Measurements from ENCODE around the gene USO1.
"Not testable (repeated sequence)": the region's sequence is repeated elsewhere in the genome, so short reads cannot be mapped to it uniquely, and the experiment has no call there.

Gene USO1

DNA sequence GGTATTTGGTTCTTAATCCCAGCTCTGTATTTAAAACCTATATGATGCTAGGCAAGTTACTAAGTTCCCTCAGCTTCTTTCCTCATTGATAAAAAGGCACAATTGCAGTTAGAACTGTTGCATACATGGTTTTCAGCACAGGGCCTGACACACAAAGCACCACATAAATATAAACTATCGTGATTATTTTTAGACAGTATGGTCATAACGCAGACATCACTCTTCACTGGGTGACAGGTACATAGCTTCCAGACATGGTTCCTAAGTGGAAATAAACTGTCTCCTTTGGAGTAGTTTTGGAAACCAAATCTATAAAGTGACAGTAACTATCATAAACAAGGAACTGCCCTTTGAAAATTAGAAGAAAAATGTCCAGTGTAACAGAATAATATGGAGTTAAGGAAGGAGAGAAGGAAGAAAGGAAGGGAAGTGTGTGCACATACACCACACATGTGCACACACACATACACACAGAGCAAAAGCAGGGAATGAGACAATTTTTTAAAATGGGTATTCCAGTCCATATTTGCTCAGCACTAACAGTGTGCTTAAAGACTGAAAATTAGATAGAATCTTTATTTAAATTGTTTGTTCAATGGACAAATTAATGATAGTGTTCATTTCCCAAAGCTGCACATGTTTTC lies 38.7 kb upstream of the USO1 start:
- no peak overlapping the region for H3K27ac ChIP-seq (ENCODE audit: low read length)
- DNase-seq (no peak), ATAC-seq (ENCODE audit: insufficient read depth, low read depth) (no peak)
- H2AFZ ChIP-seq (ENCODE audit: low read depth, low read length): no peak overlapping the region
- H3K9ac ChIP-seq (ENCODE audit: low read depth, low read length): no peak overlapping the region
- peaks cover 2% of the 10 kb centered on the region for H3K9me3 ChIP-seq (ENCODE audit: insufficient read depth, low read length, severe bottlenecking)
- H3K4me3 ChIP-seq (ENCODE audit: low read depth in 1 of 2, low read length in 2 of 2): no peak overlapping the region
- no peaks in the 10 kb centered on the region for H3K36me3 ChIP-seq (ENCODE audit: insufficient read depth, low read length)
- H3K4me1 ChIP-seq (ENCODE audit: insufficient read depth, low read length): peaks cover 22% of the 10 kb centered on the region
- H3K27me3 ChIP-seq (ENCODE audit: insufficient read depth, low read length, poor library complexity): no peaks in the 10 kb centered on the region
- no peak overlapping the region for H3K4me2 ChIP-seq (ENCODE audit: insufficient read depth, low read length)
- H4K20me1 ChIP-seq (ENCODE audit: insufficient read depth, low read length): no peaks in the 10 kb centered on the region
- TF ChIP-seq, protein P1, sequence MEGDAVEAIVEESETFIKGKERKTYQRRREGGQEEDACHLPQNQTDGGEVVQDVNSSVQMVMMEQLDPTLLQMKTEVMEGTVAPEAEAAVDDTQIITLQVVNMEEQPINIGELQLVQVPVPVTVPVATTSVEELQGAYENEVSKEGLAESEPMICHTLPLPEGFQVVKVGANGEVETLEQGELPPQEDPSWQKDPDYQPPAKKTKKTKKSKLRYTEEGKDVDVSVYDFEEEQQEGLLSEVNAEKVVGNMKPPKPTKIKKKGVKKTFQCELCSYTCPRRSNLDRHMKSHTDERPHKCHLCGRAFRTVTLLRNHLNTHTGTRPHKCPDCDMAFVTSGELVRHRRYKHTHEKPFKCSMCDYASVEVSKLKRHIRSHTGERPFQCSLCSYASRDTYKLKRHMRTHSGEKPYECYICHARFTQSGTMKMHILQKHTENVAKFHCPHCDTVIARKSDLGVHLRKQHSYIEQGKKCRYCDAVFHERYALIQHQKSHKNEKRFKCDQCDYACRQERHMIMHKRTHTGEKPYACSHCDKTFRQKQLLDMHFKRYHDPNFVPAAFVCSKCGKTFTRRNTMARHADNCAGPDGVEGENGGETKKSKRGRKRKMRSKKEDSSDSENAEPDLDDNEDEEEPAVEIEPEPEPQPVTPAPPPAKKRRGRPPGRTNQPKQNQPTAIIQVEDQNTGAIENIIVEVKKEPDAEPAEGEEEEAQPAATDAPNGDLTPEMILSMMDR (IDR thresholded peaks at IDR 0.05; ENCODE audit: borderline replicate concordance, extremely low read depth, low read length, poor library complexity, severe bottlenecking): no peak
- TF ChIP-seq EZH2 (IDR thresholded peaks at IDR 0.05; ENCODE audit: borderline replicate concordance, low read depth, low read length, severe bottlenecking): no peak
- H3K79me2 ChIP-seq (ENCODE audit: insufficient read depth, low read length): no peaks in the 10 kb centered on the region

DNA sequence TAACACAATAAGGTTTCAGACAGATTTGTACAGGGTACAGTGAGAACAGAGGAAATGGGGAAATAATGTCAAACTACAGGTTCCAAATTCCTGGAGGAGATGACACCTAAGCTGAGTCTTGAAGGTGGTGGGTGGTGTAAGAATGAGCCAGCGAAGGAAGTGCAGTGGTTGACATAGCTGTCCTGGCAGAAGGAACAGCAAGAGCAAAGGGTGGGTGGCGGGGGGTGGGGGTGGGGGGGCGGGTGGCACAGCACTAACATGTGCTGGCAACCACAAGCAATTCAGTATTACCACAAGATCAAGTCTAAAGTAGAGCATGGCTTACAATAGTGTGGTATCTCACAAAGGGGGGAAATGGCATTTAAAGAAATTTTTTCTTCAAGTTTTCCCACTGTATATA lies 38.0 kb upstream of the USO1 start:
- peaks cover 2% of the 10 kb centered on the region for H3K9me3 ChIP-seq (ENCODE audit: insufficient read depth, low read length, severe bottlenecking)
- no peak overlapping the region for H2AFZ ChIP-seq (ENCODE audit: low read depth, low read length)
- H4K20me1 ChIP-seq (ENCODE audit: insufficient read depth, low read length): no peaks in the 10 kb centered on the region
- ATAC-seq (ENCODE audit: insufficient read depth, low read depth): peak; percentile 98
- H3K79me2 ChIP-seq (ENCODE audit: insufficient read depth, low read length): no peaks in the 10 kb centered on the region
- H3K4me3 ChIP-seq (ENCODE audit: low read depth in 1 of 2, low read length in 2 of 2): no peak overlapping the region
- H3K36me3 ChIP-seq (ENCODE audit: insufficient read depth, low read length): no peaks in the 10 kb centered on the region
- H3K4me1 ChIP-seq (ENCODE audit: insufficient read depth, low read length): peaks cover 22% of the 10 kb centered on the region
- peak overlapping the region; percentile 21 for H3K4me2 ChIP-seq (ENCODE audit: insufficient read depth, low read length)
- DNase-seq: peak; percentile 63
- H3K27ac ChIP-seq (ENCODE audit: low read length): peak overlapping the region; percentile 35; the same call in 1 of the 2 replicates
- no peak for TF ChIP-seq EZH2 (IDR thresholded peaks at IDR 0.05; ENCODE audit: borderline replicate concordance, low read depth, low read length, severe bottlenecking)
- TF ChIP-seq, protein P1 (IDR thresholded peaks at IDR 0.05; ENCODE audit: borderline replicate concordance, extremely low read depth, low read length, poor library complexity, severe bottlenecking): no peak
- H3K9ac ChIP-seq (ENCODE audit: low read depth, low read length): no peak overlapping the region
- H3K27me3 ChIP-seq (ENCODE audit: insufficient read depth, low read length, poor library complexity): no peaks in the 10 kb centered on the region

DNA sequence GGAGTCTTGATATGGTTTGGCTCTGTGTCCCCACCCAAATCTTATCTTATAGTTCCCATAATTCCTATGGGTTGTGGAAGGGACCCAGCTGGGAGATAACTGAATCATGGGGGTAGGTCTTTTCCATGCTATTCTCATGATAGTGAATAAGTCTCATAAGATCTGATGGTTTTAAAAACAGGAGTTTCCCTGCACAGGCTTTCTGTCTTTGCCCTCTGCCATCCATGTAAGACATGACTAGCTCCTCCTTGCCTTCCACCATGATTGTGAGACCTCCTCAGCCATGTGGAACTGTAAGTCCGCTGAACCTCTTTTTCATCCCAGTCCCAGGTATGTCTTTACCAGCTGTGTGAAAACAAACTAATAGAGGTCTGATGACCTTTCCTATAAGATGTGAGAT lies 37.3 kb upstream of the USO1 start:
- not testable (repeated sequence) for H3K79me2 ChIP-seq (ENCODE audit: insufficient read depth, low read length); H3K9ac ChIP-seq (ENCODE audit: low read depth, low read length); DNase-seq; H3K9me3 ChIP-seq (ENCODE audit: insufficient read depth, low read length, severe bottlenecking); H3K36me3 ChIP-seq (ENCODE audit: insufficient read depth, low read length); H4K20me1 ChIP-seq (ENCODE audit: insufficient read depth, low read length); H3K27me3 ChIP-seq (ENCODE audit: insufficient read depth, low read length, poor library complexity); H3K27ac ChIP-seq (ENCODE audit: low read length); H2AFZ ChIP-seq (ENCODE audit: low read depth, low read length); ATAC-seq (ENCODE audit: insufficient read depth, low read depth)
- Histone ChIP-seq H3K4me2 (ENCODE audit: insufficient read depth, low read length) (peak overlapping the region; percentile 14; the same call in 1 of the 2 replicates), H3K4me1 (ENCODE audit: insufficient read depth, low read length) (peaks cover 22% of the 10 kb centered on the region), H3K4me3 (ENCODE audit: low read depth in 1 of 2, low read length in 2 of 2) (0 out of 4 replicates have a peak overlapping the region, but pooled peaks of 1 of the 2 experiments have one; percentile 33)

DNA sequence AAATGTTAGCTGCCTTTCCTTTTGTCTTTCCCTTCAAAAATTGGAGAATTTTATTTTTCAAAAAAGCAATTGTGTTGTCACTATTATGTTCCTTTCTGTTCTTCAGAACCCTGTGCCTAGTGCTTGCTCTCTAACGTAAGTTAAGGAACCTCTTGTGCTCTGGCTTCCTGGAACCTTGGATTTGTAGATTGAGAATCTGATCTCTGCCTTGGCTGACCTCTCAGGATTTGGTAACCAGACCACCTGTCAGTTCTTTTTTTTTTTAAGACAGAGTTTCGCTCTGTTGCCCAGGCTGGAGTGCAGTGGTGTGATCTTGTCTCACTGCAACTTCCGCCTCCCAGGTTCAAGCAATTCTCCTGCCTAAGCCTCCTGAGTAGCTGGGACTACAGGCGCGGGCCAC lies 32.3 kb upstream of the USO1 start:
- H3K4me2 ChIP-seq (ENCODE audit: insufficient read depth, low read length); DNase-seq; H3K36me3 ChIP-seq (ENCODE audit: insufficient read depth, low read length); H3K9ac ChIP-seq (ENCODE audit: low read depth, low read length); H2AFZ ChIP-seq (ENCODE audit: low read depth, low read length); H3K4me3 ChIP-seq (ENCODE audit: low read depth in 1 of 2, low read length in 2 of 2); H3K27me3 ChIP-seq (ENCODE audit: insufficient read depth, low read length, poor library complexity); H4K20me1 ChIP-seq (ENCODE audit: insufficient read depth, low read length); H3K9me3 ChIP-seq (ENCODE audit: insufficient read depth, low read length, severe bottlenecking); H3K27ac ChIP-seq (ENCODE audit: low read length); H3K79me2 ChIP-seq (ENCODE audit: insufficient read depth, low read length); ATAC-seq (ENCODE audit: insufficient read depth, low read depth); H3K4me1 ChIP-seq (ENCODE audit: insufficient read depth, low read length): not testable (repeated sequence)
